ENCODE results near the gene ZNF512B. TPM values are rescaled to one million over a fixed set of nuclear protein-coding genes. Genes with fewer than 3 reads are reported as not detected.
"Not testable (repeated sequence)": the region's sequence is repeated elsewhere in the genome, so short reads cannot be mapped to it uniquely, and the experiment has no call there.

ZNF512B gene
- 10 to 100 TPM; 19.3 to 21.4 TPM for total RNA-seq

- Mint-ChIP-seq H3K4me1 (peaks cover 30% of the 10 kb centered on the region), H3K4me3 (peak within 1 kb of the TSS; percentile 79), H3K36me3 (ENCODE audit: low read depth) (peaks cover 7% of the 10 kb centered on the region), H3K9me3 (no peaks in the 10 kb centered on the region), H3K27ac (peak within 1 kb of the TSS; percentile 87), H3K27me3 (peaks cover 2% of the 10 kb centered on the region)
- POLR2A ChIA-PET: no interaction called here
- CTCF ChIA-PET: no interaction called here
- DNase-seq: peak; percentile 74
Measured at GRCh38 chr20:63969838-63970713, at the start of gene ZNF512B. TSS of gene ZNF512B (minus strand) at chr20:63969930. CDS start at chr20:63967950, 1,980 bp downstream.

GRCh38 chr20:64015635-64016034, 45.9 kb upstream of the ZNF512B start:
- H3K4me3 Mint-ChIP-seq: no peak overlapping the region
- POLR2A ChIA-PET: no interaction called here
- H3K27me3 Mint-ChIP-seq: no peaks in the 10 kb centered on the region
- peaks cover 60% of the 10 kb centered on the region for H3K36me3 Mint-ChIP-seq (ENCODE audit: low read depth)
- peaks cover 4% of the 10 kb centered on the region for H3K9me3 Mint-ChIP-seq
- CTCF ChIA-PET: interaction anchor here (1.6 kb wide), 1 partner anchor 12 kb away, joined by 5 read pairs; no protein-coding TSS in a partner anchor
- H3K4me1 Mint-ChIP-seq: peaks cover 31% of the 10 kb centered on the region
- peak overlapping the region; percentile 60 for H3K27ac Mint-ChIP-seq
- DNase-seq: no peak

DNA sequence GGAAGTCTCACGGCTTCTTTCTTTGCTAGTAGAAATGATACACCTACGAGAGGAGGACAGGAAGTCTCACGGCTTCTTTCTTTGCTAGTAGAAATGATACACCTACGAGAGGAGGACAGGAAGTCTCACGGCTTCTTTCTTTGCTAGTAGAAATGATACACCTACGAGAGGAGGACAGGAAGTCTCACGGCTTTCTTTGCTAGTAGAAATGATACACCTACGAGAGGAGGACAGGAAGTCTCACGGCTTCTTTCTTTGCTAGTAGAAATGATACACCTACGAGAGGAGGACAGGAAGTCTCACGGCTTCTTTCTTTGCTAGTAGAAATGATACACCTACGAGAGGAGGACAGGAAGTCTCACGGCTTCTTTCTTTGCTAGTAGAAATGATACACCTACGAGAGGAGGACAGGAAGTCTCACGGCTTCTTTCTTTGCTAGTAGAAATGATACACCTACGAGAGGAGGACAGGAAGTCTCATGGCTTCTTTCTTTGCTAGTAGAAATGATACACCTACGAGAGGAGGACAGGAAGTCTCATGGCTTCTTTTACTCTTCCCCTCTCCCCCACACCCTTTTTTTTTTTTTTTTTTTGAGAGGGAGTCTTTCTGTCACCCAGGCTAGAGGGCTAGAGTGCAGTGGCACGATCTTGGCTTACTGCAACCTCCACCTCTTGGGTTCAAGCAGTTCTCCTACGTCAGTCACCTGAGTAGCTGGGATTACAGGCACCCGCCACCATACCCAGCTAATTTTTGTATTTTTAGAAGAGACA, 42.8 kb upstream of the ZNF512B start:
- CTCF ChIA-PET: interaction anchor here (2.0 kb wide), 1 partner anchor 26 kb away, joined by 5 read pairs; no protein-coding TSS in a partner anchor
- Mint-ChIP-seq H3K4me1 (peaks cover 55% of the 10 kb centered on the region), H3K27ac (peak overlapping the region; percentile 93), H3K4me3 (peak overlapping the region; percentile 56), H3K36me3 (ENCODE audit: low read depth) (peaks cover 70% of the 10 kb centered on the region), H3K9me3 (peaks cover 21% of the 10 kb centered on the region)
- H3K27me3 Mint-ChIP-seq, DNase-seq, POLR2A ChIA-PET: not testable (repeated sequence)

DNA sequence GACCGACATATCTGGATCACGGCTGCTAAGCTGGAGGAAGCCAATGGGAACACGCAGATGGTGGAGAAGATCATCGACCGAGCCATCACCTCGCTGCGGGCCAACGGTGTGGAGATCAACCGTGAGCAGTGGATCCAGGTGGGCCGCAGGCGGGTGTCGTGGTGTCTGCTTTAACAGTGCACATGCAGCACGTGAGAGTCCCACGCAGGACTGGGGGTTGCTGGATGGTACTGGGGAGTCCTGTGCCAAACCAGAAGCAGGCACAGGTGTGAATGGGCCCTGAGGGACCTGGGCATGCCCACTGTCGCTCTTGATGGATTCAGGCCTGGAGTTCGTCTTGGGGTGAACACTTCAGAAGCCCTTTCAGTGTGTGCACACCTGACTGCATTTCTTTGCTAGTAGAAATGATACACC, 41.6 kb upstream of the ZNF512B start:
- POLR2A ChIA-PET: interaction anchor here (0.7 kb wide), 1 partner anchor 141 kb away, joined by 3 read pairs; no protein-coding TSS in a partner anchor
- Mint-ChIP-seq H3K36me3 (ENCODE audit: low read depth) (peaks cover 71% of the 10 kb centered on the region), H3K27me3 (no peaks in the 10 kb centered on the region), H3K27ac (peak overlapping the region; percentile 87), H3K4me3 (peak overlapping the region; percentile 27), H3K4me1 (peaks cover 55% of the 10 kb centered on the region), H3K9me3 (peaks cover 21% of the 10 kb centered on the region)
- CTCF ChIA-PET: interaction anchor here (1.3 kb wide), 1 partner anchor 110 kb away, joined by 3 read pairs; no protein-coding TSS in a partner anchor
- DNase-seq: no peak

DNA sequence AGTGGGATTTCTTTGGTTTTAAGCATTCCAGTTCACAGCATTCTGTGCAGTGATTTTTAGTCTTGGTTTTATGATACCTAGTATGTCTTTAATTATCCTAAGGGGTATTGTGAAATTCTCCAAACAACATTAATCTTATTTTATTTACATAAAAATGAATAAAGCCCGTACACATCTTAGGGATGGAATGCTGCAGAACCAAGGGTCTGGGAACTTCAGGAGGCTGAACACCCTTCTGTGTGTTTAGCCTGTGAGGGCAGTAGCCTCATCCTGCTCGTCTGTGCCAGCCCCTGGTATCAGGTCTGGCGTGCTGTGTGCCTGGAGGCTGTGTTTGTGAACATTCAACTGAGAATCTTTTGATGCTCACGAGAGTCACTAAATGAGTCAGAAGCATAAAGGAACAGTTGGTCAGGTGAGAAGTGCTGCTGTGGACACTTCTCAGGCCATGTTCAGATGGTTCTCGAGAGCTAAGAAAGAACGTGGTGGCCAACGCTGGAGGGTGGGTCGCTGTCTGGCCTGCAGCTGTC, 41.0 kb upstream of the ZNF512B start:
- H3K4me1 Mint-ChIP-seq: peaks cover 55% of the 10 kb centered on the region
- no peak for DNase-seq
- no peaks in the 10 kb centered on the region for H3K27me3 Mint-ChIP-seq
- peaks cover 21% of the 10 kb centered on the region for H3K9me3 Mint-ChIP-seq
- H3K36me3 Mint-ChIP-seq (ENCODE audit: low read depth): peaks cover 69% of the 10 kb centered on the region
- no peak overlapping the region for H3K4me3 Mint-ChIP-seq
- ChIA-PET POLR2A (interaction anchor here (0.7 kb wide), 1 partner anchor 141 kb away, joined by 3 read pairs; no protein-coding TSS in a partner anchor), CTCF (interaction anchor here (0.9 to 1.4 kb wide), 5 partner anchors 28 to 146 kb away, joined by 3 to 6 read pairs (median 3); partner anchors contain the start of genes PRPF6 and TPD52L2)
- peak overlapping the region; percentile 87 for H3K27ac Mint-ChIP-seq

DNA sequence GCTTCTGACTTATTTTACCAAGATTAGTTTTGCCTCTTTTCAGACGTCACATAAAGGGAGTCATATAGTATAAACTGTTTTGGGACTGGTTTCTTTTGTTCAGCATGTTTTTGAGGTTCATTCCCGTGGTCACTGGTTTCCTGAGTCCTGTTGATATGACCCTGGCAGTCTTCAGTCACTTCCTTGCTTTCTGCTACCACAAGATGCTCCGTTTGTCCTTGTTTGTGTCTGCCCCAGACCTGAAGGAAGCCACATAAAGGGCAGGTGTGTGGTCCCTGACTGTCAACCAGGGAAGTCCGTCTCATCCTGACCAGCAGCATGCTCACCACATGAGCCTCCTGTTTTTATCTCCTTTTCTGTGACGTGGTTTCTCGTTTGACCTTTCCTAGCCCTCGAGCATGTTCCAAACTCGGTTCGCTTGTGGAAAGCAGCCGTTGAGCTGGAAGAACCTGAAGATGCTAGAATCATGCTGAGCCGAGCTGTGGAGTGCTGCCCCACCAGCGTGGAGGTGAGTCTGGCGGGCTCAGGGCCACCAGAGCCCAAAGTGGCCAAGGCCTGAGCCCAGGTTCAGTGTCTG, 40.2 kb upstream of the ZNF512B start:
- H3K4me3 Mint-ChIP-seq: no peak overlapping the region
- H3K9me3 Mint-ChIP-seq: peaks cover 21% of the 10 kb centered on the region
- peaks cover 50% of the 10 kb centered on the region for H3K4me1 Mint-ChIP-seq
- H3K27ac Mint-ChIP-seq: peak overlapping the region; percentile 31
- peaks cover 67% of the 10 kb centered on the region for H3K36me3 Mint-ChIP-seq (ENCODE audit: low read depth)
- peak; percentile 20 for DNase-seq
- CTCF ChIA-PET: interaction anchor here (0.9 to 1.4 kb wide), 6 partner anchors 8 to 145 kb away, joined by 3 to 6 read pairs (median 3); partner anchors contain the start of genes PRPF6 and TPD52L2
- POLR2A ChIA-PET: no interaction called here
- no peaks in the 10 kb centered on the region for H3K27me3 Mint-ChIP-seq

DNA sequence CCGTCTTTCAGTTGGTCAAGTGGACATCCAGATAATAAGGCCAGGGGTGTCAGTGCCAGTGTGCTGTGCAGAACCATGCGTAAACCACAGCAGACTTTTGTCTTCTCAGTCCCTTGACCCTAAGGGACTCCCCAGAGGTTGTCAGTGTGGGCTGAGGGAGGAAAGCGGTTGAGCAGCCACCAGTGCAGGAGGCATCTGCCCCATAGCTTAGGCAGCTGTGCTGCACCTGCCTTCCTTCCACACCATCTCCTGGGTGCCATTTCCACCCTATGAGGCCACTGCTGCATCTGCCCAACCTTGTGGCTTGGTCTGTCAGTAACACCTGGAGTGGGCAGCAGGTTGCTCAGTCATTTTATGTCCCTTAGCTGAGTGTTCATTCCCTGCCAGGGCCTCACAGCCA, 37.2 kb upstream of the ZNF512B start:
- Mint-ChIP-seq H3K27ac (no peak overlapping the region), H3K4me1 (peaks cover 33% of the 10 kb centered on the region), H3K36me3 (ENCODE audit: low read depth) (peaks cover 54% of the 10 kb centered on the region), H3K4me3 (no peak overlapping the region), H3K27me3 (no peaks in the 10 kb centered on the region), H3K9me3 (peaks cover 21% of the 10 kb centered on the region)
- POLR2A ChIA-PET: no interaction called here
- CTCF ChIA-PET: interaction anchor here (0.9 to 1.3 kb wide), 2 partner anchors 11 to 27 kb away, joined by 4 to 5 read pairs; partner anchors contain the start of gene SAMD10
- no peak for DNase-seq

- Mint-ChIP-seq H3K4me3 (no peak overlapping the region), H3K27me3 (no peaks in the 10 kb centered on the region), H3K36me3 (ENCODE audit: low read depth) (peaks cover 56% of the 10 kb centered on the region), H3K9me3 (peaks cover 20% of the 10 kb centered on the region), H3K27ac (no peak overlapping the region), H3K4me1 (peaks cover 32% of the 10 kb centered on the region)
- ChIA-PET CTCF (interaction anchor here (1.1 to 1.6 kb wide), 3 partner anchors 24 to 32 kb away, joined by 3 to 6 read pairs (median 5); partner anchors contain the start of gene SAMD10), POLR2A (no interaction called here)
- no peak for DNase-seq
Measured at GRCh38 chr20:64006490-64006889, 36.8 kb upstream of the ZNF512B start.

- CTCF ChIA-PET: interaction anchor here (1.1 to 1.6 kb wide), 4 partner anchors 23 to 34 kb away, joined by 3 to 6 read pairs (median 4); partner anchors contain the start of gene PRPF6
- POLR2A ChIA-PET: no interaction called here
- Mint-ChIP-seq H3K4me3 (no peak overlapping the region), H3K4me1 (peaks cover 22% of the 10 kb centered on the region), H3K27ac (peak overlapping the region; percentile 41), H3K36me3 (ENCODE audit: low read depth) (peaks cover 51% of the 10 kb centered on the region), H3K27me3 (no peaks in the 10 kb centered on the region), H3K9me3 (peaks cover 17% of the 10 kb centered on the region)
- no peak for DNase-seq
Measured at GRCh38 chr20:64005394-64005793, 35.7 kb upstream of the ZNF512B start.

GRCh38 chr20:64003960-64004725, 34.4 kb upstream of the ZNF512B start:
- DNase-seq: no peak
- H3K27me3 Mint-ChIP-seq: no peaks in the 10 kb centered on the region
- no peak overlapping the region for H3K27ac Mint-ChIP-seq
- H3K9me3 Mint-ChIP-seq: peaks cover 10% of the 10 kb centered on the region
- ChIA-PET POLR2A (no interaction called here), CTCF (interaction anchor here (1.5 to 1.6 kb wide), 4 partner anchors 13 to 65 kb away, joined by 3 to 5 read pairs (median 4); partner anchors contain the start of gene PRPF6)
- peaks cover 10% of the 10 kb centered on the region for H3K4me1 Mint-ChIP-seq
- H3K36me3 Mint-ChIP-seq (ENCODE audit: low read depth): peaks cover 44% of the 10 kb centered on the region
- H3K4me3 Mint-ChIP-seq: no peak overlapping the region

DNA sequence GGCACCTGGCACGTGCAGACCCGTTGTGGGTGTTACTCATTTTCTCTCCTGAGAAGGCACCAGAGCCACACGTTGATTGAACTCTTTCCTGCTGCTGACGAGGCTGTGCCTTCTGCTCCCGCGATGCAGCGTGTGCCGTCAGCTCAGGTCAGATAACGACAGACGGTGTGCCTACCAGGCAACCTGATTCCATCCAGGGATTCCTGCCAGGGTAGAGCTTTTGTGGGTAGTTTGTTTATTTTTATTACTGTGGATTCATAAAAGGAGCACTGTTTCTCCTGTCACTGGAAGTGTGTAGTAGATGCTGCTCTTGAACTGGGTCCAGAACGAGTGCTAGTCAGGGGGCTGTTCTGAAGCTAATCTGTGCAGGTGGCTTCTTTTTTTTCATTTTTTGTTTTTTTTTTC, 31.9 kb upstream of the ZNF512B start:
- no peaks in the 10 kb centered on the region for H3K4me1 Mint-ChIP-seq
- H3K9me3 Mint-ChIP-seq: no peaks in the 10 kb centered on the region
- no peaks in the 10 kb centered on the region for H3K27me3 Mint-ChIP-seq
- peaks cover 34% of the 10 kb centered on the region for H3K36me3 Mint-ChIP-seq (ENCODE audit: low read depth)
- H3K27ac Mint-ChIP-seq: no peak overlapping the region
- no peak for DNase-seq
- POLR2A ChIA-PET: no interaction called here
- no peak overlapping the region for H3K4me3 Mint-ChIP-seq
- CTCF ChIA-PET: interaction anchor here (1.2 to 2.0 kb wide), 3 partner anchors 8 to 37 kb away, joined by 3 to 10 read pairs (median 7); partner anchors contain the start of genes PRPF6 and SAMD10
